ENCODE data around the gene SPON2. TPM values are rescaled to one million over a fixed set of nuclear protein-coding genes. Genes with fewer than 3 reads are reported as not detected.

The SPON2 gene
- total RNA-seq, 1 experiment from 2014 or later: 2.3 TPM

- no peak overlapping the region for H2BK12ac ChIP-seq (ENCODE audit: insufficient read length, low read depth, low read length)
- H3K4me1 ChIP-seq (ENCODE audit: insufficient read depth, low read length): no peaks in the 10 kb centered on the region
- H3K14ac ChIP-seq (ENCODE audit: insufficient read depth, low read length): no peak overlapping the region
- Mint-ChIP-seq H3K4me1 (no peaks in the 10 kb centered on the region), H3K27ac (no peak overlapping the region), H3K9me3 (no peaks in the 10 kb centered on the region), H3K36me3 (ENCODE audit: insufficient read depth in 1 of 3, low read depth in 3 of 3) (peaks cover 2 to 14% (median 13%) of the 10 kb centered on the region in 3 experiments; a peak in 6 of 7 replicates), H3K27me3 (ENCODE audit: low read depth) (no peaks in the 10 kb centered on the region), H3K4me3 (no peak overlapping the region)
- no peak overlapping the region for H2AFZ ChIP-seq (ENCODE audit: low read length)
- no peak overlapping the region for H3K56ac ChIP-seq (ENCODE audit: insufficient read length, low read depth, low read length)
- H2BK120ac ChIP-seq (ENCODE audit: low read depth, low read length, poor library complexity, severe bottlenecking): no peak overlapping the region
- H3K79me2 ChIP-seq (ENCODE audit: insufficient read depth, low read length): no peaks in the 10 kb centered on the region
- H3K27ac ChIP-seq (ENCODE audit: insufficient read length, low read depth, low read length): no peak overlapping the region
- no peak overlapping the region for H3K23ac ChIP-seq (ENCODE audit: insufficient read length, low read depth, low read length)
- no peaks in the 10 kb centered on the region for H4K20me1 ChIP-seq (ENCODE audit: control insufficient read depth, insufficient read depth, insufficient read length)
- H4K91ac ChIP-seq (ENCODE audit: insufficient read length, low read depth, low read length): no peak overlapping the region
- no peak overlapping the region for H3K4me2 ChIP-seq (ENCODE audit: insufficient read depth, insufficient read length, low read length)
- H3K27me3 ChIP-seq (ENCODE audit: insufficient read depth, low read length): no peaks in the 10 kb centered on the region
- H3T11ph ChIP-seq (ENCODE audit: low read length): no peak overlapping the region
- no peak overlapping the region for H2AK5ac ChIP-seq (ENCODE audit: insufficient read length, low read length)
- no peak overlapping the region for H4K8ac ChIP-seq (replicated peaks; ENCODE audit: insufficient read length, low read depth, low read length)
- no peak for DNase-seq
- no peak overlapping the region for H3K9ac ChIP-seq (ENCODE audit: extremely low read depth, insufficient read length, low read length)
- no peak overlapping the region for H2BK5ac ChIP-seq (ENCODE audit: insufficient read length, low read length)
- H3K18ac ChIP-seq (ENCODE audit: insufficient read length, low read depth, low read length): no peak overlapping the region
- H3K9me3 ChIP-seq (ENCODE audit: control insufficient read depth, low read depth, low read length): no peaks in the 10 kb centered on the region
- H3K23me2 ChIP-seq (ENCODE audit: insufficient read length, low read depth, low read length, poor library complexity, severe bottlenecking): peaks cover 3% of the 10 kb centered on the region
- no peak overlapping the region for H2BK20ac ChIP-seq (ENCODE audit: low read depth, low read length, poor library complexity, severe bottlenecking)
- no peaks in the 10 kb centered on the region for H3K79me1 ChIP-seq (ENCODE audit: insufficient read depth, low read depth, low read length, poor library complexity, severe bottlenecking)
- WGBS (ENCODE audit: extremely low coverage, insufficient read length, low lambda C conversion rate): no CpG with 5 or more reads among the region's 11 CpGs
- no peak overlapping the region for H3K4ac ChIP-seq (ENCODE audit: low read depth, low read length)
- no peak overlapping the region for H2BK15ac ChIP-seq (ENCODE audit: low read depth, low read length)
- no peak overlapping the region for H4K5ac ChIP-seq (ENCODE audit: insufficient read length, low read depth, low read length)
- no peak for TF ChIP-seq CTCF (conservative IDR thresholded peaks at IDR 0.05)
Measured at GRCh38 chr4:1209821-1210220, 37.4 kb upstream of the SPON2 start.

Measured in H9 (cell line).